T-helper 9 cell (primary cell): ENCODE results near the gene GDF9.

ENCODE experiments used
- DNase-seq: peaks from one replicate; pipeline ENCODE4 v3.0.0-alpha.2; 2020
- total RNA-seq, 2 donors: gene quantifications; one replicate each; lab custom pipeline; 2026; lab: John Stamatoyannopoulos, UW

GDF9 gene
- total RNA-seq: 1.4 reads per million in 2 donors

GRCh38 chr5:132866342-132867045, at the start of gene GDF9, which contains the start of gene UQCRQ:
Gene GDF9 (minus strand): TSS chr5:132866469. CDS start chr5:132864533, 1,936 bp downstream.
Gene UQCRQ (plus strand): TSS chr5:132866642. CDS start chr5:132866882, 240 bp downstream.
- peak; percentile 81 for DNase-seq

DNA sequence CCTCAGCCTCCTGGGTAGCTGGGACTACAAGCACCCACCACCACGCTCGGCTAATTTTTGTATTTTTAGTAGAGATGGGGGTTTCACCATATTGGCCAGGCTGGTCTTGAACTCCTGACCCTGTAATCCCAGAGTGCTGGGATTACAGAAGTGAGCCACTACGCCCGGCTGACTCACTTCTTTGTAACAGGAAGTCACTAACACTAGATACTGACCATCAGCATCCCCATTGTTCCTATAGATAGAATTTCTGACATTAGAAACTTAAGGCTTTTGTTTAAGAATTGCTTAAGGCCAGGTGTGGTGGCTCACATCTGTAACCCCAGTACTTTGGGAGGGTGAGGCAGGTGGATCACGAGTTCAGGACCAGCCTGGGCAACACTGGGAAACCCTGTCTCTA, 49.4 kb upstream of the GDF9 start:
- DNase-seq: no peak

- no peak for DNase-seq
Observed at GRCh38 chr5:132909702-132910101, 43.4 kb upstream of the GDF9 start.

- no peak for DNase-seq
Observed at GRCh38 chr5:132907161-132907560, 40.9 kb upstream of the GDF9 start.

DNA sequence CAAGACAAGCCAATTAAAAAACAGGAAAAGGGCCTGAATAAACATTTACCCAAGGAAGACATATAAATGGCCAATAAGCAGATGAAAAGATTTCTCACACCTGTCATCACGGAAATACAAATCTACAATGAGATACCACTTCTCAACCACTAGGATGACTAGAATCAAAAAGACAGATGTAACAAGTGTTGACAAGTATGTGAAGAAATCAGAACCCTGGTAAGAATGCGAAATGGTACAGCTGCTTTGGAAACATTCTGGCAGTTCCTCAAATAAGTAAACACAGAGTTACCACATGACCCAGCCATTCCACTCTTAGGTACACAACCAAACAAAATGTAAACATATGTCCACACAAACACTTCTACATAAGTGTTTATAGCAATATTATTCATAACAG, 39.7 kb upstream of the GDF9 start:
- DNase-seq: no peak

- DNase-seq: no peak
Observed at GRCh38 chr5:132901730-132902129, 35.5 kb upstream of the GDF9 start.

- no peak for DNase-seq
Observed at GRCh38 chr5:132901036-132901435, 34.8 kb upstream of the GDF9 start.

DNA sequence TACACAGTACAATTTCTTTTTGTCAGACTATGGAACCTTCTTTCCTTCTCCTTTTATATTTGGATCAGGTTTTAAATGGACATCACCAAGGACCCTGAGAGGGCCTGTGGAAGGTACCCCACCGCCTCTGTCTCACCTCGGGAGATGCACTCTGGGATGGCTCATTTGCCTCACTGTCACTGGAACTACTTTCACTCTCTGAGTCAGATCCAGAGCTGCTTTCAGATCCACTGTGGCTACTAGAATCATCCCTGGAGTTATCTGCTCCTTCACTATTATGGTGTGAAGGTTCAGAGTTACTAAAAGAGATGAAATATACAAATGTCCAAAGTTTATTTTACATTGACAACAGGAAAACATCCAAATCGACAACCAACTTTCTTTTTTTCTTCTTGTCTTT, 31.8 kb upstream of the GDF9 start:
- DNase-seq: no peak

DNA sequence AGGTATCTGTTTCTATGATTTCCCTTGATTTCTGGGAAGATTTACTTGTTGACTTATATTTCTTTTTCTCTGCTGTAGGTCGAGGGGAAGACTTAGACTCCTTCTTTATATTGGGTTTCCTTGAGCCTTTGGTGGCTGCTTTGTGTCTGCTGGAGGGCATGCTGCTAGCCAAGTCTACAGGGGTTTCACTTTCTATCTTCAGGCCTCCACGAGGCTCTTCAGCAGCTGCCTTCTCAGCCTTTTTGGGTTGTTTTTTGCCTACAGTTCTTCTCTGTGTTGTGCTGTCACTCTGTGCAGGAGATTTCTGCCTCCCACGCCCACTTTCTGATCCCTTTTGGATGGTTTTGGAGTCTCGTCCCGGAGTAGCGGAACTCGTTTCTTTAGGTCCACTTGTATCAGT, 30.4 kb upstream of the GDF9 start:
- DNase-seq: no peak

DNA sequence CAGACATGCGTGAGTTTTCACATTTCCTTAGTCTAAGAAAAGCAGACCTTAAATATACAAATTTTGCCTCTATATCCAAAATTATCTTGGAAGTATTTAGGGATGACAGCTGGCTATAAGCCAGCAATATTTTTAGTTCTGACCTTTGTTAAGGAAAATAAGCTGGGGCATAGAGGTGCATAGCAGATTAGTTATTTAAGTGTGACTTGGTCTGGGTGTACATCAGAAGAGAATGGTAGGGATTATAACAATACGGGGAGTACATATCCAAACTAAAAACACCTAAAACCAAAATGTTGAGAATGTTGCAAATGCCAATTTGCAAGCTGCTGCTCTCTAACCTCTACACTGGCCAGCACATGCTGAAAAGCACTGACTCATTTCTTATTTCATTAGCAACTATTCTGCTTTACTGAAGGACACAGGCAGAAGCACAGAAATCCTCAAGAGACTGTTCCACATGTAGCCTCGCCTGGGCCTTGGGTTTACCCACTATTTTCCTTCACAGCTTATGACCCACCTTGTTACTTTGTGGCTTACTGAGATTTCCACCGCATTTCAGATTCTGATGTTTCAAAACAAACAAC, 29.5 kb upstream of the GDF9 start:
- no peak for DNase-seq

DNA sequence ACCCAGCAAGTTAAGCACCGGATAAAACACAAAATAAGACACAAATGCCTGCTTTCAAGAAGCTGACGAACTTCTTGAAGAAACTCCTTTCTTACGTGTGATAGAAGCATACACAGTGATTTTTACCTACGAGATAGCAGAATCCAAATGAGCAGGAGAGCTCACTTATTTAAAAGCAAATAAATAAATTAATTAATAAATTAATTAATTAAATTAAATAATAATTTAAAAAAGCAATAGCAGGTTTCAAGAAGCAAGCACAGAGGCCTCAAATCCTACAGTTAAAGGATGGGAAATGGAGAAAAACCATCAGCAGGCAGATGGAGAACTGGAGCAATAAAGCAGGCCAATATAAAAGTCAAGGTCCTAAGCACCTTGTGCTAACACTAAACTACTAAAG, 24.5 kb upstream of the GDF9 start:
- DNase-seq: no peak

GRCh38 chr5:132889501-132889900, 23.2 kb upstream of the GDF9 start:
- DNase-seq: no peak

DNA sequence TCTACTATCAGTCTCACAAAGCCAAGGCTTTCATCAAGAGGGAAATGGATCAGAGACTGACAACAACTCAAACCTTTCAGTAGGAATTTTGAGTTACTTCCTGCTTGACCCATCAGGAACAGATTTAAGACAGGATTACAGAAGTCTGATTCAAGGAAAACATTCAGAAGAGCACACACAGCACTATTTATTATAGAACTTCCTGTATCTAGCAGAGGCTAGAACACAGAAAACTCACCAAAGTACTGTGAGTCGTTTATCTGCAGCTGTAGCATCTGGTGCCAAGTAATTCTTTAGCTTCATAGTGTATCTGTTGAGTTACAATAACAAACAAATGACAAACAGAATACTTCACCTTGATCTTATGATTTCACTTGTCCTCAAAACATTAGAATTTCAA, 21.0 kb upstream of the GDF9 start:
- DNase-seq: no peak

- no peak for DNase-seq
Observed at GRCh38 chr5:132886064-132886823, 20.0 kb upstream of the GDF9 start.

DNA sequence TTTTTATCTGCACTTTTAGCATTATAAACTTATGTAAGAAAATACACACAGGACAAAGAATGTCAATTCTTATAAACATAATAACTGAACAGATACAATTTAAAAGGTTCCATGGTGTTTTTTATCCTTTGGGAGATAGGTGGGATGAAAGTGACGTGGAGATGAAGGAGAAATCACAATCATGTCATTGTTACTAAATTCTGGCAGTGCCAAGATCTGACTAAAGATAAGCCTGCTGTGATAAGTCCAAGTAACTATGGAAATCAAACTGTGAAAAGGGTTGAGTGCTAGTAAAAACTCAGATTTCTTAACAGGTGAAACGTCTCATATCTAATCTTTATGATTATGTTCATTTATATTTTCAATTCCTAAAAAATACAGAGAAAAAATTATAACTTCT, 18.3 kb upstream of the GDF9 start:
- no peak for DNase-seq

DNA sequence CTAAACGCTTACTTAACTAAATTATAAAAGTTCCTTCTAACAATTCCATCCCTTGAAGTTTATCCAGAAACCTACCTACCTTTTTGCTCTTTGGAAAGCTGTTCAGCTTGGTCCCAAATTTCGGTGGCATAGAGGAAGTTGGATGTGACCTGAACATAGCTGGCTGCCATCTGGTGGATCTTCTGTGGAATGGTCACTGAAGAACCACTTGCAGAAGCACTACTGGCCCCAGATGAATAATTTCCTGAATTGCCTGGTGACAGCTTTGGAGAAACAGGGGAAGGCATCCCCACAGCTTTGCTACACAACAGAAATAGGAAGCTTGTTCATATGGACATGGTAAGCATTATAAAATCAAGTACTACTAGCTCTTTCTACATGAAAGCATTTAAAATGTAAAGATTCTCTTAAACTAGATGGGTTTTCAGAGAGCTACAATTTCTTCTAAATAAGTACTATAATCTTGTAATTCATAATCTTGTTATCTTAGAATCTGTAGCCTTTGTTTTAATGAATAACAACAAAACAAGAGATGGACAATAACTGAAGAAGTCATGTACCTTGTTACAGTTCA, 17.1 kb upstream of the GDF9 start:
- DNase-seq: no peak

- no peak for DNase-seq
Observed at GRCh38 chr5:132877938-132878337, 11.7 kb upstream of the GDF9 start.

DNA sequence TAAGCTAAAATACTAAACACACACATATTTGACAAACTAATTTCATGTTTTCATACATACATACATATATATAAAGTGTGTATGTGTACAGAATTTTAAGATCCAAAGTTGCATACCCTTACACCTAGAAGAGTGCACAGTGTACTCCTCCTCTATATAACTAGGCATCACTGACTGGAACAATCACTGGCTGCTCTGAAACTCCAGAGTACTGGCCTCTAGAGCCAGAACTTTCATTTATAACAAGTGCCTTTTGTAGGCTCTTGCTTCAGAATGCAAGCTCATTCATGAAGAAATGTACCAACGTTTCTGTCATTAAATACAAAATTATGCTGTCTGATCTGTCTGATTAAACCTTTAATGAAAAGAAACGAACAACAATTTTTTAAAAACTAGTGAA, 11.2 kb upstream of the GDF9 start:
- DNase-seq: no peak

DNA sequence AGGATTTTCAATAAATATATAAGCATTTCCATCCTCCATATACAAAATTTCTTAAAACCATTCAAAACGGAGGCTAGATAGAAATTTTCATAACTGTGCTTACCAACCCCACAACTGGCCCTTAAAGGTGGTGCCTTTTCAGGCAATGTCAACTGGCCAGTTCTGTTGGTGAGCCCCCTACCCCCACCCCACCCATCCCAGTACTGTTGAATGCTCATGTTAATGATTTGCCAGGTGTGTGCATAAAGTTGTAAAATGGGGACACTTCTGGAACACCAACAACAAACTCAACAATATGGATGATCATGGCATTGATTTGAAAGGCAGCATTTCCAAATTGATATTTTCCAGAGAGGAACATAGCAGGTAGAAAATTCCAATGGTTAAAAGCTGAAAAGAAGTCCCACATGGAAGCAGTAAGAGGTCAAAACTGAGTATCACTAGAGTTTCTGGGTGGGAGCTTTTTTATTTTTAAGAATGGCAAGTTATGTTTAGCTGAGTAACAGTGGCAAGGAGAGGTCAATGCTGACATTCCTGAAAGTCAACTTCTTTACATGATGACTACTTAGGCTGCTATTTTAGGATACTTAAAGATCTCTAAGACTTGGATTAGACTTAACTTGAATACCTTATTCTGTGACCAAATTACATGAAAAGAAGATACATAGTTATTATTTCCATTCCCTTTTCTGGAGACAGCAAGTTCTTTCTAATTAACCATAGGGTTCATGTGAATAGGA, 9.9 kb upstream of the GDF9 start:
- no peak for DNase-seq

GRCh38 chr5:132873930-132874271, 7.6 kb upstream of the GDF9 start:
- DNase-seq: no peak

DNA sequence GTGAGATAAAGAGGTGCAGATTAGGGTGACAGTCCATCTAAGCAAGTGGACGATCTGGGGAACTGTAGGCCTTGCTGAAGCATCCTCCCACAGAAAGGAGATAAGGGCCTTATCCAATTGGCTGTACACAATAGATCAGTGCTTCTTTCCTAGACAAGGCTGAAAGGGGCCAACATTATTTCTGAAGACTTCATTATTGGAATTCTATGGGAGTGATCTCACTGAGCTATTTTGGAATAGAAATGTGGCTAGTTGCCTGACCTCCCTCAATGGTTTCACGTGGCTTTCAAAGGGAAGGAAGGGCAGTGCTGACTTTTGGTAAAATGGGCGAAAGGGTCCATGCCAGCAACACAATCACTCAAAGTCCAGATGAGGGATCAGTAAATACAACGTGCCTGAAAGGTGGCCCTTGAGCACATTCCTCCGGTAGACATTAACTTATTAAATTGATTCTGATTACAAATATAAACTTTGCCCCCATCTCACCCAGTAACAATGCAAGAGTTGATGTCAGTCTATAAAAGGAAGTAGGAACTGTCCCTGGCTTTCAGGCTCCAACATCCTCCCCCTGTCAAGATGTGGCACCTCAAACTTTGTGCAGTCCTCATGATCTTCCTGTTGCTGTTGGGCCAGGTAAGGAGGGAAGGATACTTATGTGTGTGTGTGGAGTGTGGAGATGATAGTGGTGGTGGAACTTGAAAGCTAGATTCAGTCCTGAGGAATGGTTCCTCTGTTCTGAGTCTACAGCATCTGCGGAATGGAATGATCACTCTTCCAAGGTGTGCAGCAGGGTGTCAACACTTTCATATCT, 7.1 kb upstream of the GDF9 start, which contains the start of gene LEAP2:
Gene LEAP2, plus strand, starts transcription at position 550 of the 811 bp plus-strand sequence. Its CDS starts 27 bp downstream, at position 577.
- no peak for DNase-seq

DNA sequence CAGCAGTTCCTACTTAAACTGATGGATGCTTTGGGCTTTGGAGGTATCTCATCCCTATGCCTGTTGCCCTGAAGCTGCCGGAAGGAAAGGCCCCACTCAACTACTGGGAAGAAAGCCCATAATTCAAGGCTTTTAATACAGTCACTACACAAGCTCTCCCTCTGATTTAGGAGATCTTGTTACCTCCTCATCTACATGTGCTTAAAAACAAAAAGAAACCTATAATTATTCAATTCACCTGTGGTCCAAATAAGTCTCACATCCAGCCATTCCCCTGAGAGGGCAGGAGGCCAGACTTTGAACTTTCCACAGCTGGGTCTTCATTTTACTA, 6.5 kb upstream of the GDF9 start:
- no peak for DNase-seq
